ENCODE measurements around the gene FBXL15.

Gene FBXL15

GRCh38 chr10:102426803-102427287 is 6.2 kb downstream of the FBXL15 start:
- Mint-ChIP-seq H3K27me3 (no peaks in the 10 kb centered on the region), H3K4me1 (peaks cover 49% of the 10 kb centered on the region), H3K9me3 (no peaks in the 10 kb centered on the region), H3K4me3 (no peak overlapping the region), H3K27ac (peak overlapping the region; percentile 52), H3K36me3 (peaks cover 27% of the 10 kb centered on the region)
- no peak for ATAC-seq

- Mint-ChIP-seq H3K9me3 (no peaks in the 10 kb centered on the region), H3K36me3 (peaks cover 21% of the 10 kb centered on the region), H3K4me3 (no peak overlapping the region), H3K4me1 (peaks cover 43% of the 10 kb centered on the region), H3K27me3 (no peaks in the 10 kb centered on the region), H3K27ac (no peak overlapping the region)
- ATAC-seq: no peak
Measured at GRCh38 chr10:102429468-102429867, 8.8 kb downstream of the FBXL15 start.

- H3K27ac Mint-ChIP-seq: peak overlapping the region; percentile 84
- ATAC-seq: no peak
- peaks cover 10% of the 10 kb centered on the region for H3K36me3 Mint-ChIP-seq
- H3K27me3 Mint-ChIP-seq: no peaks in the 10 kb centered on the region
- peak overlapping the region; percentile 89 for H3K4me3 Mint-ChIP-seq
- no peaks in the 10 kb centered on the region for H3K9me3 Mint-ChIP-seq
- H3K4me1 Mint-ChIP-seq: peaks cover 46% of the 10 kb centered on the region
Measured at GRCh38 chr10:102431452-102432124, 11.0 kb downstream of the FBXL15 start.

DNA sequence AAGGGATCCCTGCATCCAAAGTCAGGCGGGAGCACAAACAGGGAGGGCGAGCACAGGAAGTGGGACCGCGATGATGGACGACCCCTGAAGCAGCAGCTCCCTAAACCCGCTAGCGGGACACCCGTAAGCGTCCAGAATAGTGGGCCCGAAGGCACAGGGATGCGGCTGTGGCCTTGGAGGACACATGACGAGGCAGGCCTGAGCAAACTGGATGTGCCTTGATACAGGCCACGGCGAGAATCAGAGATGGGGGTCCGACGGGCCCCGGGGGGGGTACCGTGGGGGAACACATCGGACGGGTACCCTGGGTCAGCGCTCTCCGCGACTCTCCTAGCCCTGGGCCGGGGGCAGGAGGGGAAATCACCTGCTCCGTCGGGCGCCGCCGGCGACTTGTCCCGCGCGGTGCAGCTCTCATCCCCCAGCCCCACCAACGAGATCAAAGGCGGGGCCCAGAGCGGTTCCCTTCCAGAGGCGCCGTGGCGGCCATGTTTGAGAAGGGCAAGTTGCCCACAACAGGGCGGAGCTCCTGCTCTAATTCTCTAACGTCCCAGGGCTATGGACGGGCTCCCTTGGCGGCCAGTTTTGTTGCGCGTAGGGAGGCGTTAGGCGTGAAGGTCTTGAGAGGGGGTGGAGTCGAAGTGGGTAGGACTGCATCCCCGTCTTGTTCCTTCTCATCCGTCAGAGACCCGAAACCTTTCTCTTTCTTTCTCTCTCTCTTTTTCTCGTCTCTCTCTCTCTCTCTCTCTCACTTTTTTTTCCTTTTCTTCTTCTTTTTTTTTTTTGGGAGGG is 11.7 kb downstream of the FBXL15 start, which contains the start of gene CUEDC2:
CUEDC2 (minus strand) TSS at position 413 of the 789 bp plus-strand sequence. CDS start 7,386 bp downstream, outside the sequence.
- peaks cover 40% of the 10 kb centered on the region for H3K4me1 Mint-ChIP-seq
- no peaks in the 10 kb centered on the region for H3K9me3 Mint-ChIP-seq
- no peaks in the 10 kb centered on the region for H3K27me3 Mint-ChIP-seq
- peaks cover 4% of the 10 kb centered on the region for H3K36me3 Mint-ChIP-seq
- peak within 1 kb of the TSS; percentile 84 for H3K27ac Mint-ChIP-seq
- ATAC-seq: peak; percentile 98
- peak within 1 kb of the TSS; percentile 89 for H3K4me3 Mint-ChIP-seq

GRCh38 chr10:102433619-102434046 is 13.0 kb downstream of the FBXL15 start:
- Mint-ChIP-seq H3K9me3 (no peaks in the 10 kb centered on the region), H3K4me3 (peak overlapping the region; percentile 89), H3K36me3 (no peaks in the 10 kb centered on the region), H3K27ac (peak overlapping the region; percentile 84), H3K4me1 (peaks cover 34% of the 10 kb centered on the region), H3K27me3 (no peaks in the 10 kb centered on the region)
- no peak for ATAC-seq

- Mint-ChIP-seq H3K9me3 (no peaks in the 10 kb centered on the region), H3K27me3 (no peaks in the 10 kb centered on the region), H3K4me3 (peak overlapping the region; percentile 3), H3K4me1 (peaks cover 34% of the 10 kb centered on the region), H3K27ac (peak overlapping the region; percentile 73), H3K36me3 (no peaks in the 10 kb centered on the region)
- no peak for ATAC-seq
Measured at GRCh38 chr10:102434394-102435132, 13.9 kb downstream of the FBXL15 start.

GRCh38 chr10:102435133-102435497 is 14.5 kb downstream of the FBXL15 start:
- Mint-ChIP-seq H3K4me1 (peaks cover 34% of the 10 kb centered on the region), H3K27ac (peak overlapping the region; percentile 73), H3K27me3 (no peaks in the 10 kb centered on the region), H3K36me3 (no peaks in the 10 kb centered on the region), H3K9me3 (no peaks in the 10 kb centered on the region), H3K4me3 (peak overlapping the region; percentile 30)
- ATAC-seq: no peak

DNA sequence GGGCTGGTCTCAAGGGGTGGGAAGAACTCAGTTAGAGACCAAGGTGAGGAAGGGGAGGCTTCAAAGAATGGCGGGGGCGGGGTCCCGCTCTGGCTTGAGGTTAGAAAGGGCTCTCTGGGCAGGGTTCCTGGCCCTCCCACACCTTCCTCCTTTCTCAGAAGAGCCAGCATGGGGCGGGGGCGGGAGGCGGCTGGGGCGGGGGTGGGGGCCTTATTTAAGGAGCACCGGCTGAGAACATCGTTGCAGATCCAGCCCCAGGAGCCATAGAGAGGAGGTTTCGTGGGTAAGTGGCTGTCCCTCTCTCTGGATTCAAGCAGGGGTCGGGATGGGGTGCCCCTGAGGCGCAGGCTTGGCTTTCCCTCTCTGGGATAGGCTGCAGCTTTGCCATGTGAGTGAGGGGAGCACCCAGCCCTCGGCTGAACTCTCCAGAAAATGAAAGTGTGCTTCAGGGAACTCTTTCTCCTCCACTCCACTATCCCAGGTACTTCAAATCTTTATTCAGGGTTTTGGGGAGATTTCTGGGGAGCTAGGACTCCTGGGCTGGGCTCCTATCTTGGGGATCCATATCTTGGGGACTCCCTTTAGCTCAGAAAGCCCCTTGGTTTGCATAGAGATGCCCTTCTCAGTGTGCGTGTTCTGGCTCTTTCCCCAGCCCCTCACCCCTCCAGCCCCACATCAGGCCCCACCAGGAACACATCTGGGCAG is 15.0 kb downstream of the FBXL15 start:
- no peaks in the 10 kb centered on the region for H3K36me3 Mint-ChIP-seq
- peak overlapping the region; percentile 57 for H3K4me3 Mint-ChIP-seq
- no peaks in the 10 kb centered on the region for H3K27me3 Mint-ChIP-seq
- no peak for ATAC-seq
- H3K9me3 Mint-ChIP-seq: no peaks in the 10 kb centered on the region
- H3K27ac Mint-ChIP-seq: peak overlapping the region; percentile 73
- H3K4me1 Mint-ChIP-seq: peaks cover 34% of the 10 kb centered on the region

DNA sequence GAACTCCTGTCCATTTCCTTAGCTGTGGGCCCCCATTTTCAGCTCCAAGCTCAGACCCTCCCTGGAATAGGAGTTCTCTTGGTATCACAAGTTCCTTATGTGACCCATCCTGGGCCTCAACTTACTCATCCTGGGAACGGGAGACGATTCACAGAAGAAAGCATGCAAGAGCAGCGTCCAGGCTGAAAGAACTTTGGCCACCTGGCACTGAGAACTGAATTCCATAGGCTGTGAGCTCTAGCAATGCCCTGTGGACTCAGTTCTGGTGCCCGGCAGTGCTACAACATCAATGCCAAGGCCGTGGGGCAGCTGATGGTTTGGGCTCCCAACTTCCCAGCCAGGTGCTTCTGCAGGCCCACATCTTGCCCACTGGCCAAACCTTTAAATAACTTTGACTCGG is 15.7 kb downstream of the FBXL15 start:
- peaks cover 33% of the 10 kb centered on the region for H3K4me1 Mint-ChIP-seq
- H3K4me3 Mint-ChIP-seq: peak overlapping the region; percentile 11
- no peaks in the 10 kb centered on the region for H3K9me3 Mint-ChIP-seq
- ATAC-seq: no peak
- H3K27me3 Mint-ChIP-seq: no peaks in the 10 kb centered on the region
- H3K36me3 Mint-ChIP-seq: no peaks in the 10 kb centered on the region
- peak overlapping the region; percentile 73 for H3K27ac Mint-ChIP-seq

DNA sequence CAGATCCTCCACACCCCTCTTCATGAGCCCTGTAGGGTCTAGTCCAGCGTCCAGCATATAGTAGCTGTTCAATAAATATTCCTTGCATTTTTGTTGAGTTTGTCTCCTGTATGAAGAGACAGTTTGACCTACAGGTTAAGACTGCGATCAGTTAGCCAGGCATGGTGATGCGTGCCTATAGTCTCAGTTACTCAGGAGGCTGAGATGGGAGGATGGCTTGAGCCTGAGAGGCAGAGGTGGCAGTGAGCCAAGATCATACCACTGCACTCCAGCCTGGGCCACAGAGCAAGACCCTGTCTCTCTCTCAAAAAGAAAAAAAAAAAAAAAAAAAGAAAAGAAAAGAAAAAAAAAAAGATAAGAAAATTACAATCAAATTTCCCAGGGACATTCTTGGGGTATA is 16.9 kb downstream of the FBXL15 start:
- no peaks in the 10 kb centered on the region for H3K27me3 Mint-ChIP-seq
- no peaks in the 10 kb centered on the region for H3K36me3 Mint-ChIP-seq
- H3K9me3 Mint-ChIP-seq: no peaks in the 10 kb centered on the region
- H3K4me1 Mint-ChIP-seq: peaks cover 27% of the 10 kb centered on the region
- H3K4me3 Mint-ChIP-seq: no peak overlapping the region
- ATAC-seq: no peak
- H3K27ac Mint-ChIP-seq: no peak overlapping the region

DNA sequence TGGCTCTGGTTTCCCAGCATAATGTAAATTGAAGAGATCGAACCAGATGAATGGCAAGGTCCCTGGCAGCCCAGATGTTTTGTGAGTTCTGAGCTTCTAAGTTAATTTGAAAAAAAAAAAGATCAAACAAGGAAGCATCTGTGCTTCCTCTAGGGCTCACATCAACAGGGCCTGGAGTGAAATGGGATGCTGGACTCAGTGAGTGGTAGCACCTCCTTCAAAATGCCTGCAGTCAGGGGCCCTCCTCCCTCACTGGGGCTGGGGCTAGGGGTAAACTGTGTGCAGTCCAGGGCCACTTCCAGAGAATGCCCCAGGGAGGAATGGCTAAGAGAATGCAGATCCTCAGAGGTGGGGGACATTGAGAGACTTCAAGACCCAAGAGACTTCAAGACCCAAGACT is 17.7 kb downstream of the FBXL15 start:
- Mint-ChIP-seq H3K27me3 (no peaks in the 10 kb centered on the region), H3K4me1 (peaks cover 21% of the 10 kb centered on the region), H3K9me3 (no peaks in the 10 kb centered on the region), H3K36me3 (no peaks in the 10 kb centered on the region), H3K27ac (no peak overlapping the region), H3K4me3 (no peak overlapping the region)
- ATAC-seq: no peak

DNA sequence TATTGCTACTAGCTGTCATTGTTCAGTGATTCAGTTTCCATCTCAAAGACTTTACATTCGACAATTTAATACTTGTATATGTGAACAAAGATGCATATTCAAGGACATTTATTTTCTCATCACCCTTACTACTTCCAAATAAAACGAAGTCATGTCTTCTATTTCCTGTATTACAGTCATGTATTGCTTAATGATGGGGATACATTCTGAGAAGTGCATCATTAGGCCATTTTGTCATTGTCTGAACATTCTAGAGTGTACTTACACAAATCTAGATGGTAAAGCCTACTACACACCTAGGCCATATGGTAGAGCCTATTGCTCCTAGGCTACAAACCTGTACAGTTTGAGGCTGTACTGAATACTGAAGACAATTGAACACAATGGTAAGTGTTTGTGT is 24.2 kb downstream of the FBXL15 start:
- H3K9me3 Mint-ChIP-seq: no peaks in the 10 kb centered on the region
- ATAC-seq: no peak
- no peaks in the 10 kb centered on the region for H3K36me3 Mint-ChIP-seq
- no peak overlapping the region for H3K27ac Mint-ChIP-seq
- peaks cover 9% of the 10 kb centered on the region for H3K4me1 Mint-ChIP-seq
- no peak overlapping the region for H3K4me3 Mint-ChIP-seq
- no peaks in the 10 kb centered on the region for H3K27me3 Mint-ChIP-seq

DNA sequence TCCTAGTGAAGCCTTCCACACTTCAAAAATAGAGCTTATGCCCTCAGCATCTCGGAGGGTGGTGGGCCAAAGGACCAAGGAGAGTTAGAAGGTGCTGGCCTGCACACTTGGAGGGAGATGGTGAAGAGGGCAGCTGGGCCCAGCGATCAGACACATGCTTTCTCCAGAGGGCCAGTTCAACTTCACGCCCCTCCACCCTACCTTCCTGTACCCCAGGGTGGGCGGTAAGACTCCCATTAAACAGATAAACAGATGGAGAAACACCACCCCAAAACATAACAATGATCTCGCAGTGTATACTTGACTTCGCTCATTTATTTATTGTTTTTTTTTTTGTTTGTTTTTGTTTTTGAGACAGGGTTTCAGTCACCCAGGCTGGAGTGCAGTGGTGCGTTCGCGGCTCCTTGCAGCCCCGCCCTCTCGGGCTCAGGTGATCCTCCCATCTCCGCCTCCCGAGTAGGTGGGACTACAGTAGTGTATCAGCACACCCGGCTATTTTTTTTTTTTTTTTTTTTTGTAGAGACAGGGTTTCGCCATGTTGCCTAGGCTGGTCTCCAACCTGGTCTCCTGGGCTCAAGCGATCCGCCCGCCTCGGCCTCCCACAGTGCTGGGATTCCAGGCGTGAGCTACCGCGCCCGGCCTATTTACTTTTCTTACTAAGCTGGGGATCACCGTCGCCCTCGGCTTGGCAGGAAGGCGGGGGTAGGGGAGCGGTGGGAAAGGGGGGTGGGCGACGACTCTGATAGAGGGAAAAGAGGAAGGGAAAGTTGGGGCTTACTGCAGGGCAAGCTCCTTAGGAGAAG is 28.9 kb downstream of the FBXL15 start:
- no peaks in the 10 kb centered on the region for H3K27me3 Mint-ChIP-seq
- H3K9me3 Mint-ChIP-seq: no peaks in the 10 kb centered on the region
- H3K27ac Mint-ChIP-seq: peak overlapping the region; percentile 96
- peaks cover 33% of the 10 kb centered on the region for H3K4me1 Mint-ChIP-seq
- ATAC-seq: peak; percentile 82
- H3K4me3 Mint-ChIP-seq: peak overlapping the region; percentile 96
- H3K36me3 Mint-ChIP-seq: peaks cover 13% of the 10 kb centered on the region

DNA sequence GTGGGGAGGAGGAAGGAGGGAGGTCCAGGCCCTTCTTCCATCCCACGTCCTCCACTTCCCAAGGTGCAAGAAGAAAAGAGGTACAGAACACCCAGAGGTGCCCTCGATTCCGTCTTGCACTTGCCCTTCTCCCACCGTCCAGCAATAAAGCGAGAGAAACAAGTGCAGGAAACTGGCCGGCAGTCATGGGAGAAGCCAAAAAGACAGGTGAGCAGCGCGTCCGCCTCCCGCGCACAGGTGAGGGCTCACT is 29.4 kb downstream of the FBXL15 start:
- H3K36me3 Mint-ChIP-seq: peaks cover 13% of the 10 kb centered on the region
- H3K9me3 Mint-ChIP-seq: no peaks in the 10 kb centered on the region
- H3K27me3 Mint-ChIP-seq: no peaks in the 10 kb centered on the region
- H3K27ac Mint-ChIP-seq: peak overlapping the region; percentile 96
- ATAC-seq: no peak
- H3K4me3 Mint-ChIP-seq: peak overlapping the region; percentile 96
- peaks cover 33% of the 10 kb centered on the region for H3K4me1 Mint-ChIP-seq
